HG03565 (cell line): ENCODE data around the gene IL4R.
"Not testable (repeated sequence)": the region's sequence is repeated elsewhere in the genome, so short reads cannot be mapped to it uniquely, and the experiment has no call there.

Source experiments
- ATAC-seq: cut with Tn5 transposase; IDR thresholded peaks from one replicate; pipeline ENCODE4 v1.9.1; 2021; ENCODE audit warnings: mild to moderate bottlenecking, moderate library complexity; ENCODE audit not compliant: unreplicated experiment

The IL4R gene

GRCh38 chr16:27313422-27314160, at the start of gene IL4R:
Gene IL4R, plus strand, starts transcription at chr16:27313974. Its CDS starts 26,230 bp downstream, at chr16:27340204.
- peak; percentile 37 for ATAC-seq

- no peak for ATAC-seq
Observed at GRCh38 chr16:27264151-27264550, 49.6 kb upstream of the IL4R start.

DNA sequence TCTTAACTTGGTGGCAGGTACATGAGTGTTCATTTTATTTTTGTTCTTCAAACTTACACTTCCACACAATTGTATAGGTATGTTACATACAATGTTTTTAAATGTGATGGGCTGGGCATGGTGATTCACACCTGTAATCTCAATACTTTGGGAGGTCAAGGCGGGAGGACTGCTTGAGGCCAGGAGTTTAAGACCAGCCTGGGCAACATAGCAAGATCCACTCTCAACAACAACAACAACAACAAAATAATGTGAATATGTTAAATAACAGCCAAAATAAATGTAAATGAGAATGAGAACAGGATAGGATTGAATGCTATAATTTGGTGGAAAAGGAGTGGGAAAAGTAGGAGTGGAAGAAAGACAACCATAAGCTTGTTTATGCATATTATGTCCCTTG, 47.8 kb upstream of the IL4R start:
- no peak for ATAC-seq

- no peak for ATAC-seq
Observed at GRCh38 chr16:27267037-27267677, 46.6 kb upstream of the IL4R start.

- ATAC-seq, result peak; percentile 90
Observed at GRCh38 chr16:27268376-27269299, 45.1 kb upstream of the IL4R start, which contains the start of gene NSMCE1. Gene NSMCE1, minus strand, starts transcription at chr16:27268772. Its CDS starts 11,202 bp downstream, at chr16:27257570.

GRCh38 chr16:27269300-27270150, 44.2 kb upstream of the IL4R start:
- no peak for ATAC-seq

DNA sequence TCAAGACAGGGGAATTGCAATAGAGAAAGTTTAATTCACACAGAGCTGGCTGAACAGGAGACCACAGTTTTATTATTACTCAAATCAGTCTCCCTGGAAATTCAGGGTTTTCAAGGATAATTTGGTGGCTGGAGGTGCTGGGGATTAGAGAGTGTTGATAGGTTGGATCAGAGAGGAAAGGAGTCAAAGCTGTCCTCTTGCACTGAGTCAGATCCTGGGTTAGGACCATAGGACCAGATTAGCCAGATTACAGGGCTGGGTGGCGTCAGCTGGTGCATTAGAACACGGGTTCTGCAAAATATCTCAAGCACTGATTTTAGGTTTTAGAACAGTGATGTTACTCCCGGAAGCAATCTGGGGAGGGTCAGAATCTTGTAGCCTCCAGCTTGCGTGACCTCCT, 43.4 kb upstream of the IL4R start:
- no peak for ATAC-seq

DNA sequence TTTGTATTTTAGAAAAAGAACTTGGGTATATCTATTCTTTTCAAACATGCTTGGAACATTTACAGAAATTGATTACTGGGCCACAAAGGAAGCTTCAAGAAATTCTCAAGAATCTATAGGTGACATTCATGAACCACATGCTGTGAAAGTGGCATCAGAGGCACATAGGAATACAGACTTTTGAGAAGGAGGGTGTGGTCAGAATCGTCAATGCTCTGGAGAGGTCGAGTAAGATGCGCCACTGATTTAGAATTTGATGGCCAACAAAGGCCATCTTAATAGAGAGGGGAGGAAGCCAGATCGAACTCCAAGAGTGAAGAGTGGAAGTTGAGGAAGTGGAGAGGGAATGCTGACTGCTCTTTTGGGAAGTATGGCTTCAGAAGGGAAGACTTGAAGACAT, 41.7 kb upstream of the IL4R start:
- ATAC-seq, result no peak

DNA sequence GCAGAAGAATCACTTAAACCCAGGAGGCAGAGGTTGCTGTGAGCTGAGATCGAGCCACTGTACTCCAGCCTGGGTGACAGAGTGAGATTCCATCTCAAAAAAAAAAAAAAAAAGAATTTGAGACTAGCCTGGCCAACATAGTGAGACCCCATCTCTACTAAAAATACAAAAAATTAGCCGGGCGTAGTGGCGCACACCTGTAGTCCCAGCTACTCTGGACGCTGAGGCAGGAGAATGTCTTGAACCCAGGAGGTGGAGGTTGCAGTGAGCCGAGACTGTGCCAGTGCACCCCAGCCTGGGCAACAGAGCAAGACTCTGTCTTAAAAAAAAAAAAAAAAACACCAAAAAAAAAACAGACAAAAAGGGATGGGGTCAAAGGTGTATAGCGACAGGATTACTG, 41.1 kb upstream of the IL4R start:
- ATAC-seq, result not testable (repeated sequence)

GRCh38 chr16:27273330-27273669, 40.5 kb upstream of the IL4R start:
- ATAC-seq, result no peak

DNA sequence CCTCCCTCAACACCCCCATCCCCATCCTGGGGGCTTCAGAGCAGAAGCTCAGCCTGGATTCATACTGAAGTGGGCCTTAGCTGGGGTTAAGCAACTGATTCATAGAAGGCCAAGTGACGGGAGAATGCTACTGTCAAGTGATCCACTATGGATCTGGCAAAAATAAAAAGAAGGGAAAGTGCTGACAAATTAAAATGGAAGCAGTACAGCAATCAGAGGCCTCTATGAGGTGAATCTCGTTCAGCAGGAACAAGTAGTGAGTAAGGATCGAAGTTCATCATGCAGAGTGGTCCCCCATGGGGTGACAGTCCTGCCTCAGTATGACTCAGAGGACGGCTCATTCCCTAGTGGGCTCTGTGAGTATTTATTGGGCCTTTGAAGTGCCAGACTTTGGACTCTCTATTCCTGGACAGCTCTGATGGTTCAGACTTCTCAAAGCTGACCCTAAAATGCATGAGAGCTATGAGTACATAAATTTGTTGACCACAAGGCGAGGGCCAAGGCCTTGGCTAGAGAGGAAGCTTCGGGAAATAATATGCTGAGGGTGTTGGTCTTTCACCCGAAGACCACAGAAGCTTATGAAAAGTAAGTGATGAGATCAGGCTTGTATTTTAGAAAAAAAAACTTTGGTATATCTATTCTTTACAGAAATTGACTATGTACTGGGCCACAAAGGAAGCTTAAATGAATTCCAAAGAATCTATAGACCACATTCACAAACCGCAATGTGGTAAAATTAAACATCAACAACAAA, 39.9 kb upstream of the IL4R start:
- ATAC-seq, result no peak

DNA sequence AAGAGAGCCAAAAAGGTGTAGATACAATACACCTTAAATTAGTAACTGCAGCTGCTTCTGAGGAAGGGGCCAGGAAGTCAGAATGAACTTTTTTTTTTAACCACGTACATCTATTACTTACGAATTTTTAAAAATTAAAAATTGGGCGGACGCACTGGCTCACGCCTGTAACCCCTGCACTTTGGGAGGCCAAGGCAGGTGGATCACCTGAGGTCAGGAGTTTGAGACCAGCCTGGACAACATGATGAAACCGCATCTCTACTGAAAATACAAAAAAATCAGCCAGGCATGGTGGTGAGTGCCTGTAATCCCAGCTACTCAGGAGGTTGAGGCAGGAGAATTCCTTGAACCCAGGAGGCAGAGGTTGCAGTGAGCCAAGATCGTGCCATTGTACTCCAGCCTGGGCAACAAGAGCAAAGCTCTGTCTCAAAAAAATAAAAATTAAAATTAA, 39.3 kb upstream of the IL4R start:
- not testable (repeated sequence) for ATAC-seq

DNA sequence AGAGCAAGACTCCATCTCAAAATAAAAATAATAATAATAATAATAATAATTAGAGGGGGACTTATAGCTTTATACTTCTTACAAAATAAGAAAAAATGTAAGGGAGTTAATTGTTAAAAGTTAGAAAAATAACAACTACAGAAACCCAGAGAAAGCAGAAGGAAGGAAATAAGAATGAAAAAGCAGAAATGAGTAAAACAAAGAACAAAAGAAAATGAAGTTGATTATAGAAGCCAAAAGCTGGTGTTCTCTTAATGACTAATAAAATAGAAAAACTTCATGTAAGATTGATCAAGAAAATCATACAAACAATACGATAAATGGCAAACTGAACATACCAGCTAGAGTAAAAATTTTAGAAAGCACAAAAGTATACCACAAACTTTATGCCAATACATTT, 38.4 kb upstream of the IL4R start:
- no peak for ATAC-seq

DNA sequence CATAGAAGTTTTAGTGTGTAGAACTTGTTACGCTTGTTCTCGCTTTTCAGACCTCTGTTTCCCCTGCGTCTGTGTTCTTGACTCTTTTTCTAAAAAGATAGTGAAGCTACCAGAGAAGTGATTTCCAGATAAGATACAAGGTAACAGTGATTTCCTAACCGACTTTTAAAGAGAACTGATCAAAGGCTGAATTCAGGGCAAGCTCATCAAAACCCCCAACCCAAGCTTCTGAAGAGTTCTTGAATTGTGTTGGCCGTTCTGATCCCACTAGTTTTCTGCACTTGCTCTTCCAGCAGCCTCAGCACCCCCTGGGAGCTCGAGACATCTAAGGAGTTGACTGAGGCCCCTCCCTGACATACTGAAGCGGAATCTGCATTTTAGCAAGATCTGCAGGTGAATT, 32.5 kb upstream of the IL4R start:
- no peak for ATAC-seq

- no peak for ATAC-seq
Observed at GRCh38 chr16:27284865-27285675, 28.7 kb upstream of the IL4R start.

DNA sequence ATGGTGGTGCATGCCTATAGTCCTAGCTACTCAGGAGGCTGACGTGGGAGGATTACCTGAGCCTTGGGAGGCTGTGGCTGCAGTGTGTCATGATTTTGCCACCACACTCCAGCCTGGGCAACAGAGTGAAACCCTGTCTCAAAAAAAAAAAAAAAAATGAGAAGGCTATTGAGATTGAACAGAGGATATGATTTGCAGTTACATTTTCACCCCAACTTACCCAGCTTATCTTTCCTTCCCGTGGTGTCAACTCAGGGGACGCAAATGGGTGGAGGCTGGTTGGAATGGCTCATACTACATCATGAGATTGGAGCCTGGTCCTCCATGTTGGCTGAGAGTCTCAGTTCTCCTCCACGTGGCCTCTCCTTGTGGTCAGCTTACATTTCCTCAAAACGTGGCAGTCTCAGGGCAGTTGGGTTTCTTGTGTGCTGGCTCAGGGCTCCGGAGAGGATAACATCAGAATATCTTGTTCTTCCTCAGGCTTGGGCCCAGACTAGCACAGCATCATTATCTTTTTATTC, 28.0 kb upstream of the IL4R start:
- ATAC-seq, result no peak

- no peak for ATAC-seq
Observed at GRCh38 chr16:27286451-27286850, 27.3 kb upstream of the IL4R start.

DNA sequence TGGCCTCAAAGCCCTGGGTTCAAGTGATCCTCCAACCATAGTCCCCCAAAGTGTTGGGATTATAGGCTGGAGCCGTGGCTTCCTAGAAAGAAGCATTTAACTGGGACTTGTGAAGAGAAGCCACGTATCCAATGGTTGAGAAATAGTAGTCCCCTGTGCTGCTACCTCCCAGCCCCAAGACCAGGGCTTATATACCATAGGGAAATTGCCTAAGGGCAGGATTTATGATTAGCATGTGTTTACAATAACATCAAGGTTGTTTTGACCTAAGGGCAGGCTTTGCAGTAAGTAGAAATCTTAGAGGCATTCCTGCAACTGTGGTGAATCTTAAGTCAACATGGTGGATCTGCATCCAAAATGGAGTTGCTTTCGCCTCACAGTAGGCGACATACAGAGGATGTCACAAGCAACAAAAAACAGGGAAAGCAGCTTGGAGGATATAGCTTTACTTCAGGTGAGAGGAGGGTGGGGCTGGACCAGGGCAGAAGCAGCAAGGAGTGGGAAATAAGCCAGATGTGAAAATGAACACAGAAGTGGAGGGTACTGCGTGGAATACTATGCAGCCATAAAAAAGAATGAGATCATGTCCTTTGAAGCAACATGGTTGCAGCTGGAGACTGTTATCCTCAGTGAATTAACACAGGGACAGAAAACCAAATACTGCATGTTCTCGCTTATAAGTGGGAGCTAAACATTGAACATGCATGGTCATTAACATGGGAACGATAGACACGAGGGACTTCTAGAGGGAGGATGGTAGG, 26.5 kb upstream of the IL4R start:
- ATAC-seq, result no peak
